GM12873 (cell line): ENCODE results near the gene POU2F1.

ENCODE experiments used
- CTCF ChIP-seq: IDR thresholded peaks from 2 replicates; pipeline ENCODE4 v1.5.1; 2012; ENCODE audit warnings: low read depth, mild to moderate bottlenecking, moderate library complexity, low read length, control low read depth; ENCODE audit not compliant: insufficient read depth; ENCODE audit errors: missing control alignments

POU2F1 gene

GRCh38 chr1:167453123-167453522, 232.4 kb downstream of the POU2F1 start:
- TF ChIP-seq CTCF: no peak

- no peak for TF ChIP-seq CTCF
Observed at GRCh38 chr1:167454304-167454893, 233.7 kb downstream of the POU2F1 start.

- TF ChIP-seq CTCF: no peak
Observed at GRCh38 chr1:167454894-167455785, 234.5 kb downstream of the POU2F1 start.

GRCh38 chr1:167455786-167456446, 235.2 kb downstream of the POU2F1 start:
- no peak for TF ChIP-seq CTCF

- TF ChIP-seq CTCF: no peak
Observed at GRCh38 chr1:167456524-167456923, 235.8 kb downstream of the POU2F1 start.

- TF ChIP-seq CTCF: no peak
Observed at GRCh38 chr1:167456926-167457325, 236.2 kb downstream of the POU2F1 start.

GRCh38 chr1:167457936-167458584, 237.4 kb downstream of the POU2F1 start:
- no peak for TF ChIP-seq CTCF
